ENCODE results near the gene AKAP10. TPM values are rescaled to one million over a fixed set of nuclear protein-coding genes. Genes with fewer than 3 reads are reported as not detected.

The AKAP10 gene
- total and polyA plus RNA-seq, 2 of the 8 experiments (the other 6 are each of a cell fraction or from before 2014, with no cell fraction given) = 13.3 to 27.0 TPM

GRCh38 chr17:19979917-19980770 lies 2.5 kb upstream of the AKAP10 start (continued):
- TF ChIP-seq CHD7 (IDR thresholded peaks at IDR 0.05; ENCODE audit: insufficient replicate concordance, low read length) = no peak
- peak; percentile 38 for TF ChIP-seq CTBP2 (IDR thresholded peaks at IDR 0.05; ENCODE audit: borderline replicate concordance, insufficient read depth, insufficient read length, low read length)
- TF ChIP-seq SP2 (IDR thresholded peaks at IDR 0.05; ENCODE audit: low read length) = no peak
- TF ChIP-seq SUZ12 (IDR thresholded peaks at IDR 0.05; ENCODE audit: low read length) = no peak
- no peak for TF ChIP-seq E2F6 (IDR thresholded peaks at IDR 0.05)
- TF ChIP-seq KDM1A (IDR thresholded peaks at IDR 0.05; ENCODE audit: borderline replicate concordance, low read length) = no peak
- TF ChIP-seq POLR2AphosphoS5 (IDR thresholded peaks at IDR 0.05; ENCODE audit: low read depth, low read length) = peak; percentile 94; the same call in 1 of the 2 replicates

Data from H1 (cell line).